ENCODE data around the gene IRS2.
"Not testable (repeated sequence)": the region's sequence is repeated elsewhere in the genome, so short reads cannot be mapped to it uniquely, and the experiment has no call there.

The IRS2 gene

GRCh38 chr13:109786457-109787134 lies at the start of gene IRS2:
IRS2 (minus strand) TSS chr13:109786583; CDS start chr13:109786053, 530 bp downstream.
- peaks cover 7% of the 10 kb centered on the region for H3K36me3 Mint-ChIP-seq
- H3K4me3 Mint-ChIP-seq: peak within 1 kb of the TSS; percentile 87
- peak; percentile 92 for ATAC-seq
- no peaks in the 10 kb centered on the region for H3K9me3 Mint-ChIP-seq
- H3K4me1 Mint-ChIP-seq: no peaks in the 10 kb centered on the region
- H3K27me3 Mint-ChIP-seq: peaks cover 21% of the 10 kb centered on the region
- H3K27ac Mint-ChIP-seq: no peak within 1 kb of the TSS

GRCh38 chr13:109834973-109835720 lies 48.8 kb upstream of the IRS2 start:
- H3K9me3 Mint-ChIP-seq: peaks cover 3% of the 10 kb centered on the region
- no peak for ATAC-seq
- H3K36me3 Mint-ChIP-seq: no peaks in the 10 kb centered on the region
- H3K27ac Mint-ChIP-seq: no peak overlapping the region
- H3K27me3 Mint-ChIP-seq: peaks cover 18% of the 10 kb centered on the region
- no peak overlapping the region for H3K4me3 Mint-ChIP-seq
- H3K4me1 Mint-ChIP-seq: no peaks in the 10 kb centered on the region

- Mint-ChIP-seq H3K36me3 (no peaks in the 10 kb centered on the region), H3K4me1 (no peaks in the 10 kb centered on the region), H3K27me3 (peaks cover 9% of the 10 kb centered on the region), H3K27ac (no peak overlapping the region), H3K4me3 (no peak overlapping the region), H3K9me3 (peaks cover 6% of the 10 kb centered on the region)
- no peak for ATAC-seq
Measured at GRCh38 chr13:109833940-109834339, 47.6 kb upstream of the IRS2 start.

- Mint-ChIP-seq H3K9me3 (peaks cover 6% of the 10 kb centered on the region), H3K27ac (no peak overlapping the region), H3K27me3 (peaks cover 9% of the 10 kb centered on the region), H3K36me3 (no peaks in the 10 kb centered on the region), H3K4me1 (no peaks in the 10 kb centered on the region), H3K4me3 (no peak overlapping the region)
- ATAC-seq: no peak
Measured at GRCh38 chr13:109833071-109833470, 46.7 kb upstream of the IRS2 start.

- not testable (repeated sequence) for H3K27ac Mint-ChIP-seq, H3K27me3 Mint-ChIP-seq, H3K36me3 Mint-ChIP-seq, H3K4me3 Mint-ChIP-seq, H3K4me1 Mint-ChIP-seq, ATAC-seq, H3K9me3 Mint-ChIP-seq
Measured at GRCh38 chr13:109828591-109829316, 42.4 kb upstream of the IRS2 start.

- ATAC-seq, H3K4me1 Mint-ChIP-seq, H3K4me3 Mint-ChIP-seq, H3K36me3 Mint-ChIP-seq, H3K27me3 Mint-ChIP-seq, H3K27ac Mint-ChIP-seq, H3K9me3 Mint-ChIP-seq: not testable (repeated sequence)
Measured at GRCh38 chr13:109823201-109823600, 36.8 kb upstream of the IRS2 start.

- Mint-ChIP-seq H3K36me3 (no peaks in the 10 kb centered on the region), H3K27me3 (no peaks in the 10 kb centered on the region), H3K27ac (no peak overlapping the region), H3K4me1 (no peaks in the 10 kb centered on the region), H3K4me3 (no peak overlapping the region), H3K9me3 (no peaks in the 10 kb centered on the region)
- no peak for ATAC-seq
Measured at GRCh38 chr13:109821103-109821502, 34.7 kb upstream of the IRS2 start.

- Mint-ChIP-seq H3K27me3 (no peaks in the 10 kb centered on the region), H3K36me3 (no peaks in the 10 kb centered on the region), H3K27ac (no peak overlapping the region), H3K4me1 (no peaks in the 10 kb centered on the region), H3K9me3 (no peaks in the 10 kb centered on the region), H3K4me3 (no peak overlapping the region)
- no peak for ATAC-seq
Measured at GRCh38 chr13:109819874-109820273, 33.5 kb upstream of the IRS2 start.

- Mint-ChIP-seq H3K27me3 (peaks cover under 1% of the 10 kb centered on the region), H3K9me3 (no peaks in the 10 kb centered on the region), H3K36me3 (no peaks in the 10 kb centered on the region), H3K4me3 (no peak overlapping the region), H3K27ac (no peak overlapping the region), H3K4me1 (no peaks in the 10 kb centered on the region)
- ATAC-seq: no peak
Measured at GRCh38 chr13:109818886-109819285, 32.5 kb upstream of the IRS2 start.

GRCh38 chr13:109817591-109818535 lies 31.5 kb upstream of the IRS2 start:
- Mint-ChIP-seq H3K27ac (no peak overlapping the region), H3K4me3 (no peak overlapping the region), H3K9me3 (no peaks in the 10 kb centered on the region), H3K27me3 (peaks cover 7% of the 10 kb centered on the region), H3K36me3 (no peaks in the 10 kb centered on the region), H3K4me1 (no peaks in the 10 kb centered on the region)
- ATAC-seq: no peak

- H3K4me3 Mint-ChIP-seq: no peak overlapping the region
- no peaks in the 10 kb centered on the region for H3K36me3 Mint-ChIP-seq
- peaks cover 15% of the 10 kb centered on the region for H3K27me3 Mint-ChIP-seq
- H3K27ac Mint-ChIP-seq: no peak overlapping the region
- no peaks in the 10 kb centered on the region for H3K9me3 Mint-ChIP-seq
- no peak for ATAC-seq
- no peaks in the 10 kb centered on the region for H3K4me1 Mint-ChIP-seq
Measured at GRCh38 chr13:109816808-109817203, 30.4 kb upstream of the IRS2 start.

- Mint-ChIP-seq H3K4me1 (no peaks in the 10 kb centered on the region), H3K27me3 (peaks cover 20% of the 10 kb centered on the region), H3K9me3 (no peaks in the 10 kb centered on the region), H3K4me3 (no peak overlapping the region), H3K36me3 (no peaks in the 10 kb centered on the region), H3K27ac (no peak overlapping the region)
- ATAC-seq: no peak
Measured at GRCh38 chr13:109816112-109816807, 29.9 kb upstream of the IRS2 start.

GRCh38 chr13:109815651-109816050 lies 29.3 kb upstream of the IRS2 start:
- Mint-ChIP-seq H3K27ac (no peak overlapping the region), H3K9me3 (no peaks in the 10 kb centered on the region), H3K4me1 (no peaks in the 10 kb centered on the region), H3K36me3 (no peaks in the 10 kb centered on the region), H3K4me3 (no peak overlapping the region), H3K27me3 (peaks cover 25% of the 10 kb centered on the region)
- ATAC-seq: no peak

GRCh38 chr13:109813663-109814062 lies 27.3 kb upstream of the IRS2 start:
- H3K36me3 Mint-ChIP-seq: no peaks in the 10 kb centered on the region
- H3K4me1 Mint-ChIP-seq: no peaks in the 10 kb centered on the region
- no peak overlapping the region for H3K27ac Mint-ChIP-seq
- H3K4me3 Mint-ChIP-seq: no peak overlapping the region
- no peak for ATAC-seq
- no peaks in the 10 kb centered on the region for H3K9me3 Mint-ChIP-seq
- H3K27me3 Mint-ChIP-seq: peaks cover 38% of the 10 kb centered on the region

All from stimulated activated memory B cell treated with anti-CD40 and anti-IgM and Interleukin-4, amounts not matched to agents 10 μg/mL and 1 μg/mL and 100 μg/mL, for 72 hours (primary cell).